Measurements from ENCODE around the gene SYNGR1. TPM values are rescaled to one million over a fixed set of nuclear protein-coding genes. Genes with fewer than 3 reads are reported as not detected.
"Not testable (repeated sequence)": the region's sequence is repeated elsewhere in the genome, so short reads cannot be mapped to it uniquely, and the experiment has no call there.

Gene SYNGR1
- total RNA-seq, 1 donor from 2014 or later: 49.5 TPM

GRCh38 chr22:39405346-39406085 lies 55.7 kb downstream of the SYNGR1 start:
- Mint-ChIP-seq H3K4me3 (ENCODE audit: unreplicated experiment) (no peak overlapping the region), H3K9me3 (ENCODE audit: unreplicated experiment) (peaks cover 4% of the 10 kb centered on the region), H3K36me3 (ENCODE audit: unreplicated experiment) (no peaks in the 10 kb centered on the region), H3K27ac (ENCODE audit: unreplicated experiment) (no peak overlapping the region), H3K27me3 (ENCODE audit: unreplicated experiment) (peaks cover 2% of the 10 kb centered on the region), H3K4me1 (ENCODE audit: low read depth, unreplicated experiment) (peaks cover 8% of the 10 kb centered on the region)
- no peak for DNase-seq
- TF ChIP-seq, protein P1, sequence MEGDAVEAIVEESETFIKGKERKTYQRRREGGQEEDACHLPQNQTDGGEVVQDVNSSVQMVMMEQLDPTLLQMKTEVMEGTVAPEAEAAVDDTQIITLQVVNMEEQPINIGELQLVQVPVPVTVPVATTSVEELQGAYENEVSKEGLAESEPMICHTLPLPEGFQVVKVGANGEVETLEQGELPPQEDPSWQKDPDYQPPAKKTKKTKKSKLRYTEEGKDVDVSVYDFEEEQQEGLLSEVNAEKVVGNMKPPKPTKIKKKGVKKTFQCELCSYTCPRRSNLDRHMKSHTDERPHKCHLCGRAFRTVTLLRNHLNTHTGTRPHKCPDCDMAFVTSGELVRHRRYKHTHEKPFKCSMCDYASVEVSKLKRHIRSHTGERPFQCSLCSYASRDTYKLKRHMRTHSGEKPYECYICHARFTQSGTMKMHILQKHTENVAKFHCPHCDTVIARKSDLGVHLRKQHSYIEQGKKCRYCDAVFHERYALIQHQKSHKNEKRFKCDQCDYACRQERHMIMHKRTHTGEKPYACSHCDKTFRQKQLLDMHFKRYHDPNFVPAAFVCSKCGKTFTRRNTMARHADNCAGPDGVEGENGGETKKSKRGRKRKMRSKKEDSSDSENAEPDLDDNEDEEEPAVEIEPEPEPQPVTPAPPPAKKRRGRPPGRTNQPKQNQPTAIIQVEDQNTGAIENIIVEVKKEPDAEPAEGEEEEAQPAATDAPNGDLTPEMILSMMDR (IDR thresholded peaks at IDR 0.05; ENCODE audit: partially characterized antibody, unreplicated experiment): no peak

- TF ChIP-seq, protein P1 (IDR thresholded peaks at IDR 0.05; ENCODE audit: partially characterized antibody, unreplicated experiment): no peak
- Mint-ChIP-seq H3K4me3 (ENCODE audit: unreplicated experiment) (no peak overlapping the region), H3K36me3 (ENCODE audit: unreplicated experiment) (no peaks in the 10 kb centered on the region), H3K4me1 (ENCODE audit: low read depth, unreplicated experiment) (peaks cover 6% of the 10 kb centered on the region), H3K27me3 (ENCODE audit: unreplicated experiment) (peaks cover 4% of the 10 kb centered on the region), H3K27ac (ENCODE audit: unreplicated experiment) (no peak overlapping the region), H3K9me3 (ENCODE audit: unreplicated experiment) (peaks cover 2% of the 10 kb centered on the region)
- DNase-seq: no peak
Measured at GRCh38 chr22:39408173-39408572, 58.4 kb downstream of the SYNGR1 start.

GRCh38 chr22:39408807-39409206 lies 59.0 kb downstream of the SYNGR1 start:
- Mint-ChIP-seq H3K4me3 (ENCODE audit: unreplicated experiment) (no peak overlapping the region), H3K27me3 (ENCODE audit: unreplicated experiment) (peaks cover 6% of the 10 kb centered on the region), H3K9me3 (ENCODE audit: unreplicated experiment) (peaks cover 1% of the 10 kb centered on the region), H3K27ac (ENCODE audit: unreplicated experiment) (no peak overlapping the region), H3K4me1 (ENCODE audit: low read depth, unreplicated experiment) (peaks cover 10% of the 10 kb centered on the region), H3K36me3 (ENCODE audit: unreplicated experiment) (no peaks in the 10 kb centered on the region)
- TF ChIP-seq, protein P1 (IDR thresholded peaks at IDR 0.05; ENCODE audit: partially characterized antibody, unreplicated experiment): no peak
- no peak for DNase-seq

- no peaks in the 10 kb centered on the region for H3K9me3 Mint-ChIP-seq (ENCODE audit: unreplicated experiment)
- peak overlapping the region; percentile 48 for H3K27ac Mint-ChIP-seq (ENCODE audit: unreplicated experiment)
- H3K27me3 Mint-ChIP-seq (ENCODE audit: unreplicated experiment): peaks cover 10% of the 10 kb centered on the region
- TF ChIP-seq, protein P1 (IDR thresholded peaks at IDR 0.05; ENCODE audit: partially characterized antibody, unreplicated experiment): no peak
- no peaks in the 10 kb centered on the region for H3K36me3 Mint-ChIP-seq (ENCODE audit: unreplicated experiment)
- DNase-seq: no peak
- peaks cover 17% of the 10 kb centered on the region for H3K4me1 Mint-ChIP-seq (ENCODE audit: low read depth, unreplicated experiment)
- peak overlapping the region; percentile 1 for H3K4me3 Mint-ChIP-seq (ENCODE audit: unreplicated experiment)
Measured at GRCh38 chr22:39409516-39410029, 59.8 kb downstream of the SYNGR1 start.

- H3K36me3 Mint-ChIP-seq (ENCODE audit: unreplicated experiment): no peaks in the 10 kb centered on the region
- H3K27ac Mint-ChIP-seq (ENCODE audit: unreplicated experiment): no peak overlapping the region
- no peaks in the 10 kb centered on the region for H3K9me3 Mint-ChIP-seq (ENCODE audit: unreplicated experiment)
- no peak for DNase-seq
- H3K4me1 Mint-ChIP-seq (ENCODE audit: low read depth, unreplicated experiment): peaks cover 17% of the 10 kb centered on the region
- TF ChIP-seq, protein P1 (IDR thresholded peaks at IDR 0.05; ENCODE audit: partially characterized antibody, unreplicated experiment): no peak
- H3K27me3 Mint-ChIP-seq (ENCODE audit: unreplicated experiment): peaks cover 10% of the 10 kb centered on the region
- no peak overlapping the region for H3K4me3 Mint-ChIP-seq (ENCODE audit: unreplicated experiment)
Measured at GRCh38 chr22:39410264-39410663, 60.5 kb downstream of the SYNGR1 start.

DNA sequence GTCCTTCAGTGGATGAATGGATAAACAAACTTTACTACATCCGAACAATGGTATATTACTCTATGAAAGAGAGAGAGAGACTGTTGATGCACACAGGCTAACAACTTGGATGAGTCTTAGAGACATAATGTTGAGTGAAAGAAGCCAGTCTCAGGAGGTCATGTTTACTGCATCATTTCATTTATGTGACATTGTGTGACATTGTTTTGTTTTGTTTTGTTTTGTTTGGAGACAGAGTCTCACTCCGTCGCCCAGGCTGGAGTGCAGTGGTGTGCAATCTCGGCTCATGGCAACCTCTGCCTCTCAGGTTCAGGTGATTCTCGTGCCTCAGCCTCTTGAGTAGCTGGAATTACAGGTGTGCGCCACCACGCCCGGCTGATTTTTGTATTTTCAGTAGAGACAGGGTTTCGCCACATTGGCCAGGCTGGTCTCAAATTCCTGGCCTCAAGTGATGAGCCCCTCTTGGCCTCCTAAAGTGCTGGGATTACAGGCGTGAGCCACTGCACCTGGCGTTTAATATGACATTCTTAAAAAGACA lies 62.1 kb downstream of the SYNGR1 start:
- not testable (repeated sequence) for H3K27ac Mint-ChIP-seq (ENCODE audit: unreplicated experiment); H3K4me3 Mint-ChIP-seq (ENCODE audit: unreplicated experiment); H3K27me3 Mint-ChIP-seq (ENCODE audit: unreplicated experiment); DNase-seq; H3K9me3 Mint-ChIP-seq (ENCODE audit: unreplicated experiment); H3K36me3 Mint-ChIP-seq (ENCODE audit: unreplicated experiment)
- H3K4me1 Mint-ChIP-seq (ENCODE audit: low read depth, unreplicated experiment): peaks cover 17% of the 10 kb centered on the region

DNA sequence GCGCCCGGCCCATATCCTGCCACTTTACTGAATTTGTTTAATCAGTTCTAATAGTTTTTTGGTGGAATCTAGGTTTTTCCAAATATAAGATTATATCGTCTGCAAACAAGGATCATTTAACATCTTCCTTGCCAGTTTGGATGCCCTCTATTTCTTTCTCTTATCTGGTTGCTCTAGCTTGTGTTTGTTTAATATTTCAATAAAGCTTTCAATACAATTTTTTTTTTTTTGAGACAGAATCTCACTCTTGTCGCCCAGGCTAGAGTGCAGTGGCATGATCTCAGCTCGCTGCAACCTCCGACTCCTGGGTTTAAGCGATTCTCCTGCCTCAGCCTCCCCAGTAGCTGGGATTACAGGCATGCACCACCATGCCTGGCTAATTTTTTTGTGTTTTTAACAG lies 63.4 kb downstream of the SYNGR1 start:
- H3K27me3 Mint-ChIP-seq (ENCODE audit: unreplicated experiment); H3K4me3 Mint-ChIP-seq (ENCODE audit: unreplicated experiment); H3K9me3 Mint-ChIP-seq (ENCODE audit: unreplicated experiment); H3K36me3 Mint-ChIP-seq (ENCODE audit: unreplicated experiment); H3K27ac Mint-ChIP-seq (ENCODE audit: unreplicated experiment); DNase-seq: not testable (repeated sequence)
- H3K4me1 Mint-ChIP-seq (ENCODE audit: low read depth, unreplicated experiment): peaks cover 17% of the 10 kb centered on the region
